ENCODE data around the gene TMEM45B. TPM values are rescaled to one million over a fixed set of nuclear protein-coding genes. Genes with fewer than 3 reads are reported as not detected.

TMEM45B gene
- total and polyA plus RNA-seq, 2 of the 13 experiments (the other 11 are each of a cell fraction or from before 2014, with no cell fraction given) = 29.1 to 181 TPM

DNA sequence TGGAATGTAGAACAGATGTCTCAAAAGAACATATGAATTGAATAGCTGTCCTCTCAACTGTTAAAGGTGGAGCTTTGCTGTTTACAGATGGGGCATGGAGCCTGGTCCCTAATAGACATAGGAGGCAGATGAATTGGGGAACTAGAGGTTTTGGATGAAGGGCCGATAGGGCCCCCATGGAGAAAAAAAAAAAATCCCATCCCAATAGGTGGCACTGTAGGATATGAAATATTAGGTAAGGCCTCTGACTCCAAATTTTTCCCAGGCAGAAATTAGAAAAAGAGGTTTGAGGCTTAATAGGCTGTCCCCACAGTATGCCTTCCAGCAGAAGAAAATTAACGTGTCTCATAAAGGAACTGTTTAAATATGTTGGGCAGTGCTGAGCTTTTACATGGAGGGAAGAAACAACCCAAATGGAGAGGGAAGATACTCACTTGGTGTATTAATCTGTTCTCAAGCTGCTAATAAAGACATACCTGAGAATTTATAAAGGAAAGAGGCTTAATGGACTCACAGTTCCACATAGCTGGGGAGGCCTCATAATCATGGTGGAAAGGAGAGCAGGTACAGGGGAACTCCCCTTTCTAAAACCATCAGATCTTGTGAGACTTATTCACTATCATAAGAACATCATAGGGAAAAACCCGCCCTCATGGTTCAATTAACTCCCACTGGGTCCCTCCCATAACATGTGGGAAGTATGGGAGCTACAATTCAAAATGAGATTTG, 30.1 kb upstream of the TMEM45B start:
- peak; percentile 59 for ATAC-seq
- no TSS peak for BruUV-seq (replicated peaks)
- no peak for TF ChIP-seq ZNF512B (CRISPR knock-in tag; IDR thresholded peaks at IDR 0.05; ENCODE audit: borderline replicate concordance)
- TF ChIP-seq PREB (CRISPR knock-in tag; IDR thresholded peaks at IDR 0.05) = no peak
- no peak for TF ChIP-seq THYN1 (CRISPR knock-in tag; IDR thresholded peaks at IDR 0.05; ENCODE audit: borderline replicate concordance, low read depth)
- no peak for TF ChIP-seq AGO2 (optimal IDR thresholded peaks at IDR 0.05; ENCODE audit: low read depth, low read length)
- peak; percentile 52 for TF ChIP-seq STAG1 (CRISPR knock-in tag; IDR thresholded peaks at IDR 0.05)
- no peak for TF ChIP-seq RBFOX2 (IDR thresholded peaks at IDR 0.05; ENCODE audit: low read depth, low read length)
- TF ChIP-seq, protein P1, sequence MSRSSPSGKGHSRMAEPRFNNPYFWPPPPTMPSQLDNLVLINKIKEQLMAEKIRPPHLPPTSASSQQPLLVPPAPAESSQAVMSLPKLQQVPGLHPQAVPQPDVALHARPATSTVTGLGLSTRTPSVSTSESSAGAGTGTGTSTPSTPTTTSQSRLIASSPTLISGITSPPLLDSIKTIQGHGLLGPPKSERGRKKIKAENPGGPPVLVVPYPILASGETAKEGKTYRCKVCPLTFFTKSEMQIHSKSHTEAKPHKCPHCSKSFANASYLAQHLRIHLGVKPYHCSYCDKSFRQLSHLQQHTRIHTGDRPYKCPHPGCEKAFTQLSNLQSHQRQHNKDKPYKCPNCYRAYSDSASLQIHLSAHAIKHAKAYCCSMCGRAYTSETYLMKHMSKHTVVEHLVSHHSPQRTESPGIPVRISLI (CRISPR knock-in tag; IDR thresholded peaks at IDR 0.05; ENCODE audit: borderline replicate concordance) = peak; percentile 44; the same call in 1 of the 2 replicates
- TF ChIP-seq KLF13 (CRISPR knock-in tag; IDR thresholded peaks at IDR 0.05) = no peak
- TF ChIP-seq, protein P2, sequence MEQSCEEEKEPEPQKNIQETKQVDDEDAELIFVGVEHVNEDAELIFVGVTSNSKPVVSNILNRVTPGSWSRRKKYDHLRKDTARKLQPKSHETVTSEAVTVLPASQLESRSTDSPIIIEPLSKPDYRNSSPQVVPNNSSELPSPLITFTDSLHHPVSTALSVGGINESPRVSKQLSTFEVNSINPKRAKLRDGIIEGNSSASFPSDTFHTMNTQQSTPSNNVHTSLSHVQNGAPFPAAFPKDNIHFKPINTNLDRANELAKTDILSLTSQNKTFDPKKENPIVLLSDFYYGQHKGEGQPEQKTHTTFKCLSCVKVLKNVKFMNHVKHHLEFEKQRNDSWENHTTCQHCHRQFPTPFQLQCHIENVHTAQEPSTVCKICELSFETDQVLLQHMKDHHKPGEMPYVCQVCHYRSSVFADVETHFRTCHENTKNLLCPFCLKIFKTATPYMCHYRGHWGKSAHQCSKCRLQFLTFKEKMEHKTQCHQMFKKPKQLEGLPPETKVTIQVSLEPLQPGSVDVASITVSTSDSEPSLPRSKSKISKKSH (CRISPR knock-in tag; IDR thresholded peaks at IDR 0.05; ENCODE audit: borderline replicate concordance) = no peak
- no peak for TF ChIP-seq ZNF274 (CRISPR knock-in tag; IDR thresholded peaks at IDR 0.05)
- TF ChIP-seq ZBTB1 (CRISPR knock-in tag; IDR thresholded peaks at IDR 0.05; ENCODE audit: borderline replicate concordance) = no peak
- TF ChIP-seq HOXA3 (CRISPR knock-in tag; IDR thresholded peaks at IDR 0.05) = no peak

More for the DNA sequence above, 30.1 kb upstream of the TMEM45B start:
- Histone ChIP-seq H3K27ac (ENCODE audit: extremely low read length, insufficient read depth, low read length) (no peak overlapping the region), H3K36me3 (replicated peaks in 1 of 2; ENCODE audit: control insufficient read depth in 1 of 2, insufficient read depth in 2 of 2, low read length in 2 of 2) (no peaks in the 10 kb centered on the region), H3K4me3 (replicated peaks in 1 of 3; ENCODE audit: insufficient read depth in 1 of 3, low read depth in 2 of 3, low read length in 3 of 3) (no peak overlapping the region), H3K27me3 (ENCODE audit: control insufficient read depth in 1 of 2, insufficient read depth in 2 of 2, low read length in 2 of 2) (no peaks in the 10 kb centered on the region), H4K20me1 (ENCODE audit: insufficient read depth, low read length) (no peaks in the 10 kb centered on the region), H3K9ac (ENCODE audit: insufficient read depth, low read depth, low read length) (no peak overlapping the region), H3K4me2 (ENCODE audit: low read depth, low read length) (no peak overlapping the region; the same call in 1 of the 2 replicates), H3K4me1 (ENCODE audit: insufficient read depth, low read length) (peaks cover 39% of the 10 kb centered on the region), H2AFZ (ENCODE audit: low read length) (no peak overlapping the region), H3K79me2 (ENCODE audit: insufficient read depth, low read length) (no peaks in the 10 kb centered on the region), H3K9me3 (ENCODE audit: low read length) (no peaks in the 10 kb centered on the region)
- in situ Hi-C loops (cut with HindIII; ENCODE audit: extremely low pct_ligation_motif_present, low pct_unique_long_range_greater_than_20kb) (loop anchor here (10.0 to 25.0 kb wide), 2 partner anchors 89 to 352 kb away; no protein-coding TSS in a partner anchor), intact Hi-C loops (cut with micrococcal nuclease; ENCODE audit: unreplicated experiment) (loop anchor here (5.0 kb wide), 4 partner anchors 42 to 347 kb away; no protein-coding TSS in a partner anchor)
- DNase-seq (ENCODE audit: low spot score) (peak; percentile 41), FAIRE-seq (no peak)
- ChIA-PET CTCF (ENCODE audit: low intra/inter-chr PET ratio, low total read pairs) (interaction anchor here (0.9 to 1.1 kb wide), 2 partner anchors 95 to 138 kb away, joined by 3 read pairs; no protein-coding TSS in a partner anchor), POLR2A (no interaction called here)
- 37% methylated on average over 3 of the region's 3 CpGs for WGBS (ENCODE audit: low lambda C conversion rate)
